WI38 (cell line): ENCODE measurements around the gene SHH.

Experiments
- H3K4me3 ChIP-seq: 2 replicates; pipeline ENCODE4 v1.5.1; 2011; ENCODE audit warnings: low read depth, mild to moderate bottlenecking, control low read depth, low read length
- TF ChIP-seq, protein P1 (sequence below): IDR thresholded peaks from 2 replicates; pipeline ENCODE4 v1.5.1; 2012; ENCODE audit warnings: low read depth, mild to moderate bottlenecking, control low read depth, low read length

The SHH gene

DNA sequence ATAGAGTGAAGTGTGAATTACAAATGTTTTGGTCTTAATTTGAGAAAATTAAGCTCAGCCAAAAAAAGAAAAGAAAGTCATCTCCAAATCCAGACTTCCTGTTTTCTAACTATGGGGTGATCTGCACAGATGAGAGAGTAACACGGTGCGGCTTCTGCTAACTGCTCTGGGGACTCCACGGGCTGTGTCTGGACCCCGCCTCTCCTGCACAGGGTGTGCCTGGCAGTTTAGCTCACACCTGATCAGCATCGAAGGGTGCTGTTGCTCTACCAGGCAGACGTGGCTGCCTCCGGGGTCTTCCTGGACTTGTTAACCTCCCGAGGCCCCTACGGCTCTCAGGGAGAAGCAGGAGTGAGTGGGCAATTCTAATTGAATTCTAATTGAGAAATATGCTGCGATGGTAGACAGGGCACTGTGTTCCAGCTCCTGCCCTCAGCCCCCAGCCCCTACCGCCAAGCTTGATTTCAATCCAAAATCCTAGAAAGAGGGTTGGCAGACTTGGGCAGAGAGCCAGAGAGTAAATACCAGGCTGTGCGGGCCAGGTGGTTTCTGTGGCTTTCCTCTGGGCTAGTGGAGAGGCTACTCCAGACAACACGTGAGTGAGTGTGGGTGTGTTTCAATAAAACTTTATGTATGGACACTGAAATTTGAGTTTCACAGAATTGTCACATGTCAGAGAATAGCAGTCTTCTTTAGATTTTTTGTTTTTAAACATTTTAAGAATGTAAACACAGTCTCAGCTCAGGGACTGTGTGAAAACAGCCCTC is 13.4 kb downstream of the SHH start:
- no peak overlapping the region for H3K4me3 ChIP-seq
- TF ChIP-seq, protein P1, sequence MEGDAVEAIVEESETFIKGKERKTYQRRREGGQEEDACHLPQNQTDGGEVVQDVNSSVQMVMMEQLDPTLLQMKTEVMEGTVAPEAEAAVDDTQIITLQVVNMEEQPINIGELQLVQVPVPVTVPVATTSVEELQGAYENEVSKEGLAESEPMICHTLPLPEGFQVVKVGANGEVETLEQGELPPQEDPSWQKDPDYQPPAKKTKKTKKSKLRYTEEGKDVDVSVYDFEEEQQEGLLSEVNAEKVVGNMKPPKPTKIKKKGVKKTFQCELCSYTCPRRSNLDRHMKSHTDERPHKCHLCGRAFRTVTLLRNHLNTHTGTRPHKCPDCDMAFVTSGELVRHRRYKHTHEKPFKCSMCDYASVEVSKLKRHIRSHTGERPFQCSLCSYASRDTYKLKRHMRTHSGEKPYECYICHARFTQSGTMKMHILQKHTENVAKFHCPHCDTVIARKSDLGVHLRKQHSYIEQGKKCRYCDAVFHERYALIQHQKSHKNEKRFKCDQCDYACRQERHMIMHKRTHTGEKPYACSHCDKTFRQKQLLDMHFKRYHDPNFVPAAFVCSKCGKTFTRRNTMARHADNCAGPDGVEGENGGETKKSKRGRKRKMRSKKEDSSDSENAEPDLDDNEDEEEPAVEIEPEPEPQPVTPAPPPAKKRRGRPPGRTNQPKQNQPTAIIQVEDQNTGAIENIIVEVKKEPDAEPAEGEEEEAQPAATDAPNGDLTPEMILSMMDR = no peak

DNA sequence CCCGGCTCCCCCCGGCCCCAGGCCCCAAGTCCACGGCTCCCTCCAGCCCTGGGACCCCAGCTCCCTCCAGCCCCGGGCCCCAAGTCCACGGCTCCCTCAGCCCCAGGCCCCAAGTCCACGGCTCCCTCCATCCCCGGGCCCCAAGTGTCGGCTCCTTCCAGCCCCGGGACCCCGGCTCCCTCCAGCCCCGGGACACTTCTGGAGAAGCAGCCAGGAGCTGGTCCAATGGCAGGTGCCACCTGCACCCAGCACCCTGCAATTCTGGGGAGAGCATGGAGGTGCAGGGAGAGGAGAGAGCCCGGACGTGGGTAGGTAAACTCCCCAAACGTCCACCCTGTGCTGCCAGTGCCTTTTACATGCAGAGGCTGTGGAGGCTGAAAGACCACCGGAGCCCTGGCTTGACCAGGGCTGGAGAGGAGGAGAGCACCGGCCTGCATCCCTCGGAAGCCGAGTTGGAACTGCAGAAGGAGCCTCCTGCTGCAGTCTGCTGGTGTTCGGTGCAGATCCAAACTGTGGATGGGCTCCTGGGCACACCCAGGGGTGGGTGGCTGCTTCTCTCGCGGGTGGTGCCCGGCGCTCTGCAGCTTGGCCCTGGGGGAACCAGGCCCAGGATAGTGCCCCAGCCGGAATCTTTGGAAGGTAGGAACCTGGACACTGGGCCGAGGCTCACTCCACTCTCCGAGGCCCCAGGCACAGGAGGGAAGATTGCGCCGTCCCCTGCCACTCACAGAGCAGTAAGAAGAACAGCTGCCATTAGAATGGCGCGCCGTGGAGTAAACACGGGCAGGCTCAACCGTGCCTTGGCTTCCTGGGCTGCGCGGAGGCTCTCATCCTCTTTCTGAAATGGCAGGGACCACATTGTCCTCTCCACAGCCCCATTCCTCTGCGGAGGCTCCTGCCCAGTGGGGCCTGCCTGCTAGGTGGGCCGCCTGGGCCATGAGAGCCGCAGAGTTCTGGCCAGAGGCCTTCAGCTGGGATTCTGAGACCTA is 14.7 kb downstream of the SHH start:
- TF ChIP-seq, protein P1 = peak; percentile 8; the same call in 1 of the 2 replicates
- H3K4me3 ChIP-seq = no peak overlapping the region

DNA sequence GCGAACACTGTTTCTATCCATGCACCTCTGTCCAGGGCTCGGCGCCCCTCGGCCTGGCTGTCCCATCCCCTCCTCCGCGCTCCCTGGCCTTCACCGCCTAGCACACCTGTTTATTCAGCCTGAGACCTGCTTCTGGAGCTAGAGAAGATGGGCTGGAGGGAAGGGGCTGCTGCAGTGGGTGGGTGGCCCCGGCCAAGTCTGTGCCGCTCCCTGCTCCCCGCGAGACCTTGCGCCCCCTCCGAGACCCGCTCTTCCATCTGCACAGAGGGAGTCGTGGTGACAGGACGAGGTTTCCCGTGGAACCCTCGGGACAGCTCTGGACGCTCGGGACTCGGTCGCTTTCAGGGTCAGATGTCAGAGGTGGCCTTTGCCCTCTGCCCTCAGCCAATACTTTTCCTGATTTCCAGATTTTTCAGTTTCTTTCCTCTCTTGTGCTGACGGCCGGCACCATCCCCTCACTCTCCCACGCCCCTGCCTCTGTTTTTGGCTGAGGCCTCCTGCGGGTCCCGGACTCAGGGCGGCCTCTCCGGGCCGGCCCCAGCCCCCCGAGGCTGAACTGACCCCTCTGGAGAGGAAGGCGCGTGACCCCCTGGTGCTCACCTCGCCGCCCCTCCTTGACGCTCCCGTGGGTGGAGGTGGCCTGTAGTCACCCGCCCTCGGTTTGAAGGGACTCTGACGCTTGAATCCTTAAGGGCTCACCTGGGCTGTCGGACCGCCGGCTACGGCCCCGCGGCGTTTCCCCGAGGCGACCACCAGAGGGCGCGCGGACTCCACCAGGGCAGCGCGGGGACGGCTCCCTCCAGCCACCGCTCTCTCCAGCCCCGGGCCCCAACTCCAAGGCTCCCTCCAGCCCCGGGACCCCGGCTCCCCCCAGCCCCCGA is 15.6 kb downstream of the SHH start:
- TF ChIP-seq, protein P1 = peak; percentile 31
- H3K4me3 ChIP-seq = no peak overlapping the region

DNA sequence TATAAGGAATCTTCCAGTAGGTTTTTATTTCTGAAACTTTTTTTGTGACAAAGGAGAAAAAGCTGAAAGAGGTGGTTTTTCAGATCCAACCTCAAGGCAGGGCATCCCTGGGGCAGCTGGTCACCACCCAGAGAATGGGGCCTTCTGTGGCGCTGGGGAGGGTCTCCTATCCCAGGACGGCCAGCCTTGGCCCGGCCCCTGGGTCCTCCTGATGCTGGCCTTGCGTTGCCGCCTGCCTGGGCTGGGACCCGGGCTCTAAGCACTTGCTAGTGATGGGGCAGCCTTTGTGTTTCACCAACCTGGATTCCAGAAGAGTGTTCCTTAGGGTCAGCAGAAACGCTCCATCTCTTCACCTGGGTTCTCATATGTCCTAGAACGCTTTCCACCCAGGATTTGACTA is 16.3 kb downstream of the SHH start:
- H3K4me3 ChIP-seq = no peak overlapping the region
- TF ChIP-seq, protein P1 = no peak

DNA sequence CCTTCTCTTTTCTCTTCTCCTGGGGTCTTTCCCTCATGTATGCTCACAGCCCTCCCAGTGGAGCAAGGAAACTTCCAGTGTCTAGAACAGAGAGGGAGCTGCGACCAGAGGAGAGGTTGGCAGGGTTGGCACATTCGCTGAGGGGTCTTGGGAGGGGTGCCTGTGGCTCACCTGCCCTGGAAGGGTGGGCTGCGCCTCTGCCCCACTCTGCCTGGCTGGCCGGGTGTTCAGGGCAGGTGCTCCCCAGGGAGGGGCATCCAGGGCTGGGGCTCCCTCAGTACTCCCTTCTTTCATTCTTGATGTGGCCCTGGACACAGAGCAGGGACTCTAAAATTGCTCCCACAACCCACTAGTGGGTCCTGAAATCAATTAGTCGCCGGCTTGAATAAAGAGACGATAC is 16.9 kb downstream of the SHH start:
- no peak overlapping the region for H3K4me3 ChIP-seq
- TF ChIP-seq, protein P1 = no peak

DNA sequence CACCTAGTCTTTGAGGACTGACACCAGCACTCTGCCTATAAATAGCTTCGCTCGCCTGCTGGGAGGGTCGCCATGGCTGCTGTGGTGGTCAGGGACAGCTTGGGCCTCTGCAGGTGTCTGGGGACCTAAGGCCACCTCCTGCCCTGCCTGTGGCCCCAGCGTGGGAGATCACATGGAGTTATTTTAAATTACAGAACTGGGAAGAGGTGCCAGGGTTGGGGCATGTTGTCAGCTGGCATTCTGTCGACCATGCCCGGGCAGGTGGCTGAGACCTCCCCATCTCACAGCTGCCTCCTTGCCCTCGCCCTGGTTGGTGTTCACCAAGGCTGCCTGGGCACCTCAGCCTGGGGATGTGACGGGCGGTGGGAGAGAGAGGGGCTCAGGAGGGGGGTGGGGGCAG is 18.1 kb downstream of the SHH start:
- no peak overlapping the region for H3K4me3 ChIP-seq
- TF ChIP-seq, protein P1 = no peak
